GM12878 (cell line): ENCODE measurements around the gene SLC2A5. TPM values are rescaled to one million over a fixed set of nuclear protein-coding genes. Genes with fewer than 3 reads are reported as not detected.

Experiments
- ATAC-seq: fragments of 200-7000 bp; cut with Tn5 transposase; 3 replicates; pipeline ENCODE4 v1.9.1; 2020; ENCODE audit warnings: mild to moderate bottlenecking, moderate library complexity
- BruUV-seq: library from RNA; stranded (reverse); fragments of 400-500 nt; replicated peaks from 2 replicates; lab custom pipeline; 2021; lab: Mats Ljungman, UMichigan
- CTCF ChIA-PET: fragments of 300-600 bp; sonication (Branson Sonifier 250); formaldehyde crosslinking; extraction: SDS; loops from one replicate; lab custom pipeline; 2021; ENCODE audit warnings: inconsistent platforms; lab: Yijun Ruan, JAX
- POLR2A ChIA-PET: fragments of 350-600 bp; formaldehyde crosslinking; extraction: SDS; loops from one replicate; lab custom pipeline; 2021; ENCODE audit warnings: inconsistent platforms; lab: Charles Lee
- RAD21 ChIA-PET: fragments of 300-600 bp; sonication (Branson Sonifier 250); formaldehyde crosslinking; loops from one replicate; lab custom pipeline; 2023; ENCODE audit warnings: antibody characterized with exemption; ENCODE audit not compliant: unreplicated experiment; lab: Charles Lee
- SMC1A ChIA-PET: fragments of 300-600 bp; sonication (Branson Sonifier 250); formaldehyde crosslinking; loops from one replicate; lab custom pipeline; 2023; ENCODE audit not compliant: unreplicated experiment, uncharacterized antibody; lab: Charles Lee
- DNase-seq: peaks from one replicate; pipeline ENCODE4 v3.0.0-alpha.2; 2011; ENCODE audit warnings: low read depth, low spot score
- FAIRE-seq: peaks from 3 replicates; lab custom pipeline; 2011; peaks lifted over from hg19 to GRCh38; lab: Jason Lieb, UNC
- H2AFZ ChIP-seq: 2 replicates; pipeline ENCODE4 v1.6.0; 2011; ENCODE audit warnings: low read depth, low read length, control low read depth; ENCODE audit not compliant: control insufficient read depth
- H3K27ac ChIP-seq: 2 replicates; pipeline ENCODE4 v1.5.1; 2011; ENCODE audit warnings: control low read depth; ENCODE audit not compliant: control insufficient read depth, insufficient read depth
- H3K27me3 ChIP-seq, 2 experiments: replicated peaks in 1 of 2; 2 replicates each; pipeline versions ENCODE4 v1.6.0 to v1.6.1; 2011; ENCODE audit warnings: low read length in 1 of 2; ENCODE audit not compliant: control insufficient read depth in 2 of 2, insufficient read depth in 2 of 2
- H3K36me3 ChIP-seq, 2 experiments: 2 replicates each; pipeline ENCODE4 v1.5.1; 2011; ENCODE audit warnings: low read length in 1 of 2; ENCODE audit not compliant: control insufficient read depth in 2 of 2, insufficient read depth in 2 of 2
- H3K4me1 ChIP-seq: 2 replicates; pipeline ENCODE4 v1.6.1; 2011; ENCODE audit warnings: mild to moderate bottlenecking, low read length, moderate library complexity, mixed read lengths; ENCODE audit not compliant: control insufficient read depth, insufficient read depth
- H3K4me2 ChIP-seq: 2 replicates; pipeline ENCODE4 v1.6.0; 2011; ENCODE audit warnings: control low read depth; ENCODE audit not compliant: control insufficient read depth, insufficient read depth
- H3K4me3 ChIP-seq: fragments of 200-600 bp; sonication (generic); 2 replicates; pipeline ENCODE4 v1.5.1; 2016
- H3K79me2 ChIP-seq: 2 replicates; pipeline ENCODE4 v1.6.0; 2011; ENCODE audit warnings: low read length; ENCODE audit not compliant: control insufficient read depth, insufficient read depth
- H3K9ac ChIP-seq: 2 replicates; pipeline ENCODE4 v1.8.0; 2011; ENCODE audit warnings: low read length, control low read depth, mixed read lengths; ENCODE audit not compliant: control insufficient read depth, insufficient read depth
- H3K9me3 ChIP-seq: replicated peaks from 3 replicates; pipeline ENCODE4 v1.5.1; 2011; ENCODE audit warnings: mild to moderate bottlenecking, low read length; ENCODE audit not compliant: control insufficient read depth, insufficient read depth
- H4K20me1 ChIP-seq: 2 replicates; pipeline ENCODE4 v1.6.0; 2011; ENCODE audit not compliant: control insufficient read depth, insufficient read depth
- BMI1 ChIP-seq: fragments of 450-650 bp; IDR thresholded peaks from 2 replicates; pipeline ENCODE4 v1.6.1; 2016; ENCODE audit warnings: mild to moderate bottlenecking, moderate library complexity, borderline replicate concordance
- CEBPZ ChIP-seq: fragments of 150-350 bp; IDR thresholded peaks from 2 replicates; pipeline ENCODE4 v1.6.1; 2016; ENCODE audit warnings: low read depth, low read length
- CHD1 ChIP-seq: IDR thresholded peaks from 2 replicates; pipeline ENCODE4 v1.6.1; 2012; ENCODE audit warnings: low read depth, low read length, improper control_type of control experiment
- E4F1 ChIP-seq: fragments of 450-650 bp; IDR thresholded peaks from 2 replicates; pipeline ENCODE4 v1.6.1; 2018; ENCODE audit warnings: borderline replicate concordance, mild to moderate bottlenecking; ENCODE audit not compliant: partially characterized antibody
- EED ChIP-seq: sonication (generic); IDR thresholded peaks from 2 replicates; pipeline ENCODE4 v1.6.1; 2016; ENCODE audit warnings: antibody characterized with exemption, low read depth
- ETV6 ChIP-seq, 2 experiments: fragments of 450-650 bp in 1 of 2; IDR thresholded peaks in 1 of 2; conservative IDR thresholded peaks in 1 of 2; 2 replicates each; pipeline ENCODE4 v1.6.1; 2014; ENCODE audit warnings: antibody characterized with exemption in 1 of 2, borderline replicate concordance in 1 of 2, low read depth in 1 of 2, mild to moderate bottlenecking in 1 of 2, moderate library complexity in 1 of 2
- FOXM1 ChIP-seq: IDR thresholded peaks from 2 replicates; pipeline ENCODE4 v1.6.1; 2012; ENCODE audit warnings: low read depth, mild to moderate bottlenecking, inconsistent platforms, low read length, moderate library complexity
- IRF4 ChIP-seq: IDR thresholded peaks from 2 replicates; pipeline ENCODE4 v1.6.1; 2011; ENCODE audit warnings: low read depth, low read length
- MEF2B ChIP-seq: fragments of 450-650 bp; IDR thresholded peaks from 2 replicates; pipeline ENCODE4 v1.6.1; 2018; ENCODE audit warnings: mild to moderate bottlenecking, moderate library complexity; ENCODE audit not compliant: partially characterized antibody, poor library complexity, severe bottlenecking
- MTA3 ChIP-seq: IDR thresholded peaks from 2 replicates; pipeline ENCODE4 v1.6.1; 2012; ENCODE audit warnings: low read length, inconsistent platforms, borderline replicate concordance
- NFXL1 ChIP-seq: fragments of 450-650 bp; IDR thresholded peaks from 2 replicates; pipeline ENCODE4 v1.6.1; 2017; ENCODE audit warnings: antibody characterized with exemption, mild to moderate bottlenecking, borderline replicate concordance
- PBX3 ChIP-seq: IDR thresholded peaks from 2 replicates; pipeline ENCODE4 v1.6.1; 2011; ENCODE audit warnings: mild to moderate bottlenecking, low read depth, low read length, moderate library complexity; ENCODE audit not compliant: insufficient replicate concordance
- POLR2AphosphoS5 ChIP-seq: IDR thresholded peaks from 2 replicates; pipeline ENCODE4 v1.6.1; 2011; ENCODE audit warnings: mild to moderate bottlenecking, low read length, inconsistent platforms
- RAD21 ChIP-seq: IDR thresholded peaks from 2 replicates; pipeline ENCODE4 v1.6.1; 2011; ENCODE audit warnings: mild to moderate bottlenecking, low read depth, low read length, moderate library complexity; ENCODE audit not compliant: insufficient read depth
- SMARCA5 ChIP-seq: fragments of 450-650 bp; IDR thresholded peaks from 2 replicates; pipeline ENCODE4 v1.6.1; 2017; ENCODE audit warnings: mild to moderate bottlenecking
- SPI1 ChIP-seq: IDR thresholded peaks from 2 replicates; pipeline ENCODE4 v1.6.1; 2011; ENCODE audit warnings: low read depth, mild to moderate bottlenecking, low read length, moderate library complexity, borderline replicate concordance; ENCODE audit not compliant: insufficient read depth
- WGBS: methylation state at CpG from one replicate; pipeline ENCODE4 v1.1.6; 2016; ENCODE audit warnings: low lambda C conversion rate; ENCODE audit not compliant: insufficient replicate concordance, insufficient coverage; ENCODE audit errors: missing lambda C conversion rate; 5-methylcytosine and 5-hydroxymethylcytosine counted together
- in situ Hi-C: fragments of 300-500 bp; cut with MboI; formaldehyde crosslinking; loops from 9 replicates; pipeline ENCODE4 v1.14.3; 2018; ENCODE audit warnings: mixed read lengths
- intact Hi-C: fragments of 100-400 bp; cut with micrococcal nuclease; formaldehyde crosslinking; loops from one replicate; pipeline ENCODE4 v1.14.2; 2022; ENCODE audit not compliant: unreplicated experiment
- polyA plus RNA-seq, 11 experiments: library from polyadenylated mRNA; depleted of rRNA in 4 of 11; unstranded in 6 of 11; stranded (reverse) in 5 of 11; fragments of >200 nt; fragmentation: Nextera tagmentation in 4 of 11; fragmentation: Illumina TruSeq in 1 of 11; extraction: Ambion mirVana in 4 of 11; extraction: Trizol in 1 of 11; gene quantifications; 1 replicate in 1 of 11; 2 replicates in 10 of 11; pipeline versions ENCODE4 v1.2.1 to v1.2.3, GENCODE V29; 2011 to 2016; ENCODE audit warnings: inconsistent platforms in 2 of 11, missing spikeins in 2 of 11, low read depth in 1 of 11
- total RNA-seq, 4 experiments: library from RNA; depleted of rRNA in 3 of 4; stranded (reverse); fragments of >200 nt in 3 of 4; fragmentation: Illumina TruSeq in 1 of 4; extraction: Trizol in 1 of 4; gene quantifications; 2 replicates each; pipeline versions ENCODE4 v1.2.1 to v1.2.3, GENCODE V29; 2013 to 2021

The SLC2A5 gene
- total and polyA plus RNA-seq, 10 of the 15 experiments (the other 5 are each of a cell fraction or from before 2014, with no cell fraction given), result 4.5 to 76.6 (median 23.9) TPM

- Histone ChIP-seq H3K4me3 (no peak overlapping the region), H3K79me2 (no peaks in the 10 kb centered on the region), H3K36me3 (no peaks in the 10 kb centered on the region; a peak in 1 of 4 replicates), H2AFZ (no peak overlapping the region), H3K4me1 (no peaks in the 10 kb centered on the region), H4K20me1 (no peaks in the 10 kb centered on the region), H3K9ac (no peak overlapping the region), H3K27me3 (no peaks in the 10 kb centered on the region), H3K27ac (no peak overlapping the region), H3K4me2 (no peak overlapping the region), H3K9me3 (no peaks in the 10 kb centered on the region; the same call in 1 of the 3 replicates)
- DNase-seq (no peak), ATAC-seq (no peak), FAIRE-seq (no peak)
- RAD21 ChIA-PET, result interaction anchor here (1.3 to 3.4 kb wide), 6 partner anchors 25 to 138 kb away, joined by 4 to 26 read pairs (median 8); no protein-coding TSS in a partner anchor
- in situ Hi-C loops (loop anchor here (5.0 to 10.0 kb wide), 2 partner anchors 93 to 186 kb away; no protein-coding TSS in a partner anchor), intact Hi-C loops (loop anchor here (1.0 kb wide), 2 partner anchors 90 to 182 kb away; no protein-coding TSS in a partner anchor)
- CTCF ChIA-PET, result interaction anchor here (0.9 to 6.2 kb wide), 14 partner anchors 8 to 183 kb away, joined by 3 to 126 read pairs (median 14); no protein-coding TSS in a partner anchor
- 87% methylated on average over 8 of the region's 8 CpGs for WGBS
- SMC1A ChIA-PET, result interaction anchor here (0.6 to 3.4 kb wide), 13 partner anchors 8 to 185 kb away, joined by 3 to 38 read pairs (median 5); partner anchors contain the start of gene SLC2A5
- no TSS peak for BruUV-seq
- no peak for TF ChIP-seq SMARCA5
- no peak for TF ChIP-seq ETV6 (conservative IDR thresholded peaks at IDR 0.05 in 1 of 2, IDR thresholded peaks at IDR 0.05 in 1 of 2; ENCODE audit: borderline replicate concordance in 1 of 2, low read depth in 1 of 2)
- TF ChIP-seq FOXM1, result no peak
- TF ChIP-seq CEBPZ, result no peak
- TF ChIP-seq MEF2B, result no peak
- no peak for TF ChIP-seq CHD1
- TF ChIP-seq POLR2AphosphoS5, result no peak
- TF ChIP-seq IRF4, result no peak
- TF ChIP-seq NFXL1, result no peak
- TF ChIP-seq RAD21, result no peak
- no peak for TF ChIP-seq SPI1
- no peak for TF ChIP-seq E4F1
- no peak for TF ChIP-seq PBX3
- TF ChIP-seq MTA3, result no peak
- TF ChIP-seq BMI1, result no peak
- TF ChIP-seq EED, result no peak
- POLR2A ChIA-PET, result interaction anchor here (0.6 kb wide), 1 partner anchor 63 kb away, joined by 3 read pairs; no protein-coding TSS in a partner anchor
Measured at GRCh38 chr1:9100471-9101043, 31.1 kb upstream of the SLC2A5 start.
